Neural progenitor cell (in vitro differentiated cells): ENCODE measurements around the gene DQX1. TPM values are rescaled to one million over a fixed set of nuclear protein-coding genes. Genes with fewer than 3 reads are reported as not detected.
A peak's percentile ranks its signal among the peaks of the same experiment; 100 is the strongest.
"Not testable (repeated sequence)": the region's sequence is repeated elsewhere in the genome, so short reads cannot be mapped to it uniquely, and the experiment has no call there.

Experiments
- DNase-seq: peaks from one replicate; pipeline ENCODE4 v3.0.0-alpha.2; 2016; ENCODE audit warnings: low spot score
- H2AFZ ChIP-seq: fragments of 200-600 bp; sonication (generic); replicated peaks from 2 replicates; pipeline ENCODE4 v1.6.1; 2016; ENCODE audit warnings: antibody characterized with exemption
- H3F3A ChIP-seq: fragments of 200-600 bp; sonication (generic); 2 replicates; pipeline ENCODE4 v1.6.1; 2016; ENCODE audit warnings: antibody characterized with exemption, low read depth
- H3K27ac ChIP-seq: fragments of 200-600 bp; sonication (generic); 2 replicates; pipeline ENCODE4 v1.5.1; 2016; ENCODE audit warnings: mild to moderate bottlenecking
- H3K27me3 ChIP-seq: fragments of 200-600 bp; sonication (generic); 2 replicates; pipeline ENCODE4 v1.6.1; 2016; ENCODE audit warnings: mild to moderate bottlenecking, moderate library complexity
- H3K36me3 ChIP-seq: fragments of 200-600 bp; sonication (generic); 2 replicates; pipeline ENCODE4 v1.5.1; 2016
- H3K4me1 ChIP-seq: fragments of 200-600 bp; sonication (generic); 2 replicates; pipeline ENCODE4 v1.6.1; 2016; ENCODE audit warnings: mixed run types
- H3K4me2 ChIP-seq: fragments of 200-600 bp; sonication (generic); 2 replicates; pipeline ENCODE4 v1.6.1; 2016
- H3K4me3 ChIP-seq: fragments of 200-600 bp; sonication (generic); 2 replicates; pipeline ENCODE4 v1.5.1; 2016
- H3K79me2 ChIP-seq: fragments of 200-600 bp; sonication (generic); 2 replicates; pipeline ENCODE4 v1.6.1; 2016; ENCODE audit warnings: low read depth
- H3K9ac ChIP-seq: fragments of 200-600 bp; sonication (generic); 2 replicates; pipeline ENCODE4 v1.6.1; 2016
- H3K9me3 ChIP-seq: fragments of 200-600 bp; sonication (generic); 2 replicates; pipeline ENCODE4 v1.5.1; 2016; ENCODE audit warnings: low read depth
- H4K20me1 ChIP-seq: fragments of 200-600 bp; sonication (generic); 2 replicates; pipeline ENCODE4 v1.6.1; 2016; ENCODE audit warnings: low read depth
- H3K27ac Mint-ChIP-seq: 3 replicates; pipeline ENCODE4 v1.8.0; 2021; ENCODE audit warnings: mixed read lengths
- H3K27me3 Mint-ChIP-seq: 2 replicates; pipeline ENCODE4 v1.8.0; 2022; ENCODE audit warnings: low read depth, mild to moderate bottlenecking, inconsistent platforms, moderate library complexity, mixed read lengths; ENCODE audit not compliant: insufficient read depth
- H3K36me3 Mint-ChIP-seq: 3 replicates; pipeline ENCODE4 v1.8.0; 2021; ENCODE audit warnings: mixed read lengths
- H3K4me1 Mint-ChIP-seq: 3 replicates; pipeline ENCODE4 v1.8.0; 2021; ENCODE audit warnings: mixed read lengths
- H3K4me3 Mint-ChIP-seq: 3 replicates; pipeline ENCODE4 v1.8.0; 2021; ENCODE audit warnings: mild to moderate bottlenecking, moderate library complexity, mixed read lengths
- H3K9me3 Mint-ChIP-seq: 3 replicates; pipeline ENCODE4 v1.8.0; 2020; ENCODE audit warnings: mixed read lengths
- EZH2 ChIP-seq: fragments of 200-600 bp; sonication (generic); IDR thresholded peaks from 2 replicates; pipeline ENCODE4 v1.6.1; 2017; ENCODE audit warnings: antibody characterized with exemption, mild to moderate bottlenecking, moderate library complexity
- EZH2phosphoT487 ChIP-seq: fragments of 200-600 bp; sonication (generic); IDR thresholded peaks from 2 replicates; pipeline ENCODE4 v1.6.1; 2017; ENCODE audit warnings: antibody characterized with exemption
- total RNA-seq: library from RNA; depleted of rRNA; stranded (reverse); fragments of >200 nt; gene quantifications from 2 replicates; pipeline ENCODE4 v1.2.3, GENCODE V29; 2015; ENCODE audit warnings: low replicate concordance
- TF ChIP-seq, protein P1 (sequence below): fragments of 200-600 bp; sonication (generic); IDR thresholded peaks from 2 replicates; pipeline ENCODE4 v1.5.1; 2017; ENCODE audit warnings: antibody characterized with exemption, mild to moderate bottlenecking

DQX1 gene
- total RNA-seq, 1 donor from 2014 or later: 0.11 TPM

DNA sequence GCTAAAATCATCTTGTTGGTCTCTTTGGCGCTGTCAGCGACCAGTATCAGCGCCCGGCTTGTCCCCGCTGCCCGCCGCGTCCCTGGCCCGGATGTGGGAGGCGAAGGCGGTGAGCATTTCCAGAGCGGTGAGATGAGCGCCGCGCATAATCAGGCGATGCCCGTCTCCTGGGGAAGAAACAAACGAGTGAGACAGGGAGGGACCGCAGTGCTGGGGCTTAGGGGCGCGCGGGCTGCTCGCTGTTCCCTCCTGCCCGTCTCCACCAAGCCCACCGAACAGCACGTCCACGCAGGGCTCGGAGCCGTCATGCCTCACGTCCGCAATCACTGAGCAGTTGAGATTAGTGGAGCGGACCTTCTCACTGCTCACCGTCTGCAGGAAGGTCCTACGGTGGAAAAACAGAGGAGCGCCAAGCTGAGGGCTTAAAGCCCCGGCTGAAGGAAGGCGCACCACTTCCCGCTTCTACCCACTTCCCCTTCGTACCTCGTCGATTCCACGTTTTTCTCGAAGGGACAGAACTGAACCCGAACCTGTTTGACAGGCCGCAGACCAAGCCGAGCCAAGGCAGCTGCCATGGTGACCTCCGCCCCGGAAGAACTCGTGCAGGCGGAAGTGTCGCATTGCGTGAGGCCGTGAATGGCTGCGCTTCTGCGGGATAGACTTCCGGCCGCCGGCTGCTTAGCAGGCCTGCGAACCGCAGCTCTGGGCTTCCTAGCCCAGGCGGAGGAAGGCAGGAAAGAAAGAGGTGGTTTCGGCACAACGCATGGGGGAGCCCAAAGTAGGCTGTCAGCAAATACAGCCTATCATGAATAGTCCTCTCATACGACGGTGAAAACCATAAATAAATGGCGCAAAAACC, 53.7 kb downstream of the DQX1 start, which contains the start of gene MRPL53:
TSS of gene MRPL53 (minus strand) at position 595 of the 859 bp plus-strand sequence. CDS start at position 575, 20 bp downstream.
- TF ChIP-seq, protein P1, sequence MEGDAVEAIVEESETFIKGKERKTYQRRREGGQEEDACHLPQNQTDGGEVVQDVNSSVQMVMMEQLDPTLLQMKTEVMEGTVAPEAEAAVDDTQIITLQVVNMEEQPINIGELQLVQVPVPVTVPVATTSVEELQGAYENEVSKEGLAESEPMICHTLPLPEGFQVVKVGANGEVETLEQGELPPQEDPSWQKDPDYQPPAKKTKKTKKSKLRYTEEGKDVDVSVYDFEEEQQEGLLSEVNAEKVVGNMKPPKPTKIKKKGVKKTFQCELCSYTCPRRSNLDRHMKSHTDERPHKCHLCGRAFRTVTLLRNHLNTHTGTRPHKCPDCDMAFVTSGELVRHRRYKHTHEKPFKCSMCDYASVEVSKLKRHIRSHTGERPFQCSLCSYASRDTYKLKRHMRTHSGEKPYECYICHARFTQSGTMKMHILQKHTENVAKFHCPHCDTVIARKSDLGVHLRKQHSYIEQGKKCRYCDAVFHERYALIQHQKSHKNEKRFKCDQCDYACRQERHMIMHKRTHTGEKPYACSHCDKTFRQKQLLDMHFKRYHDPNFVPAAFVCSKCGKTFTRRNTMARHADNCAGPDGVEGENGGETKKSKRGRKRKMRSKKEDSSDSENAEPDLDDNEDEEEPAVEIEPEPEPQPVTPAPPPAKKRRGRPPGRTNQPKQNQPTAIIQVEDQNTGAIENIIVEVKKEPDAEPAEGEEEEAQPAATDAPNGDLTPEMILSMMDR: no peak
- TF ChIP-seq EZH2 (no peak), EZH2phosphoT487 (peak; percentile 26)
- peaks cover 13% of the 10 kb centered on the region for H3K36me3 Mint-ChIP-seq

DNA sequence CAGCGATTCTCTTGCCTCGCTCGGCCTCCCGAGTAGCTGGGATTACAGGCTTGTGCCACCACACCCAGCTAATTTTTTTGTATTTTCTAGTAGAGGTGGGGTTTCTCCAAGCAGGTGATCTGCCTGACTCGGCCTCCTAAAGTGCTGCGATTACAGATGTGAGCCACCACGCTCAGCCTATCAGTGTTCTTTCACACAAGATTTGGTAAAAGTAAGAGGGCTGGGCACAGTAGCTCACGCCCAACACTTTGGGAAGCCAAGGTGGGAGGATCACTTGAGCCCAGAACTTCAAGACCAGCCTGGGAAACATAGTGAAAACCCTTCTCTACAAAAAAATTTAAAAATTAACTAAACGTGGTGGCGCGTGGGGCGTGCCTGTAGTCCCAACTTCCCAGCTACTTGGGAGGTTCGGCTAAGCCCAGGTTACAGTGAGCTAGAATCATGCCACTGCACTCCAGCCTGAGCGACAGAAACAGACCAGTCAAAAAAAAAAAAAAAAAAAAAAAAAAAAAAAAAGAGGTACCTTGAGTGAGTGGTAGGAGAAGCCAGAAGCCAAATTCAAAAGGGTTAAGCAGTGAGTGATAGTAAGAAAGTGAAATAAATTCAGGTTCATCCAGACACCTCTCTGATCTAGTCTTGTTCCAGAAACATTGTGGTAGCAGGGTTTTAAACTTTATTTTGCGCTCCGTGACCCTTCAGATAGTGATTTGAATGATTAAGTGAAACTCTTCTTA, 54.5 kb downstream of the DQX1 start:
- peak overlapping the region; percentile 97 for H3K4me2 ChIP-seq
- DNase-seq: no peak
- Mint-ChIP-seq H3K36me3 (peaks cover 12% of the 10 kb centered on the region), H3K27ac (peak overlapping the region; percentile 98), H3K9me3 (no peaks in the 10 kb centered on the region), H3K4me3 (peak overlapping the region; percentile 97), H3K27me3 (peaks cover 9% of the 10 kb centered on the region), H3K4me1 (peaks cover 15% of the 10 kb centered on the region)
- H3K36me3 ChIP-seq: no peaks in the 10 kb centered on the region
- H3K4me3 ChIP-seq: peak overlapping the region; percentile 63
- peaks cover 4% of the 10 kb centered on the region for H3K79me2 ChIP-seq
- no peak overlapping the region for H2AFZ ChIP-seq
- H3K9me3 ChIP-seq: no peaks in the 10 kb centered on the region
- peaks cover 11% of the 10 kb centered on the region for H3K4me1 ChIP-seq
- H3K27me3 ChIP-seq: no peaks in the 10 kb centered on the region
- H3F3A ChIP-seq: peaks cover 33% of the 10 kb centered on the region
- TF ChIP-seq EZH2phosphoT487: no peak
- TF ChIP-seq, protein P1: no peak
- no peak for TF ChIP-seq EZH2
- H3K9ac ChIP-seq: peak overlapping the region; percentile 19
- H4K20me1 ChIP-seq: no peaks in the 10 kb centered on the region
- H3K27ac ChIP-seq: peak overlapping the region; percentile 75

More for the DNA sequence above, 53.7 kb downstream of the DQX1 start, which contains the start of gene MRPL53:
- H3K4me3 Mint-ChIP-seq: peak within 1 kb of the TSS; percentile 97
- no peaks in the 10 kb centered on the region for H4K20me1 ChIP-seq
- H3K27me3 Mint-ChIP-seq: peaks cover 9% of the 10 kb centered on the region
- H3K9me3 Mint-ChIP-seq: no peaks in the 10 kb centered on the region
- H3K9ac ChIP-seq: peak within 1 kb of the TSS; percentile 19
- peak within 1 kb of the TSS; percentile 97 for H3K4me2 ChIP-seq
- peaks cover 15% of the 10 kb centered on the region for H3K4me1 Mint-ChIP-seq
- peaks cover 11% of the 10 kb centered on the region for H3K4me1 ChIP-seq
- no peaks in the 10 kb centered on the region for H3K9me3 ChIP-seq
- H2AFZ ChIP-seq: peak within 1 kb of the TSS; percentile 74
- peak within 1 kb of the TSS; percentile 98 for H3K27ac Mint-ChIP-seq
- peak within 1 kb of the TSS; percentile 63 for H3K4me3 ChIP-seq
- H3K36me3 ChIP-seq: no peaks in the 10 kb centered on the region
- H3K27ac ChIP-seq: peak within 1 kb of the TSS; percentile 75
- peaks cover 4% of the 10 kb centered on the region for H3K79me2 ChIP-seq
- peak; percentile 96 for DNase-seq
- no peaks in the 10 kb centered on the region for H3K27me3 ChIP-seq
- H3F3A ChIP-seq: peaks cover 30% of the 10 kb centered on the region

DNA sequence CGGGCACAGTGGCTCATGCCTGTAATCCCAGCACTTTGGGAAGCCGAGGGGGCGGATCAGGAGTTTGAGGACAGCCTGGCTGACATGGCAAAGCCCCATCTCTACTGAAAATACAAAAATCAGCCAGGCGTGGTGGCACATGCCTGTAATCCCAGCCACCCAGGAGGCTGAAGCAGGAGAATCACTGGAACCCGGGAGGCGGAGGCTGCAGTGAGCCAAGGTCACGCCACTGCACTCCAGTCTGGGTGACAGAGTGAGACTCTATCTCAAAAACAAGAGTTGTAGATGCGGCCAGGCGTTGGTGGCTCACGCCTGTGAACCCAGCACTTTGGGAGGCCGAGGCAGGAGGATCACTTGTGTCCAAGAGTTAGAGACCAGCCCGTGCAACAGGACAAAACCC, 55.3 kb downstream of the DQX1 start:
- Mint-ChIP-seq H3K4me1 (peaks cover 17% of the 10 kb centered on the region), H3K4me3 (peak overlapping the region; percentile 72), H3K36me3 (peaks cover 11% of the 10 kb centered on the region)
- not testable (repeated sequence) for H3K9ac ChIP-seq, H3K27ac ChIP-seq, H3K27me3 Mint-ChIP-seq, H3K79me2 ChIP-seq, H3K36me3 ChIP-seq, H2AFZ ChIP-seq, H3K27ac Mint-ChIP-seq, DNase-seq, H3K4me2 ChIP-seq, H3K4me3 ChIP-seq, H3K9me3 ChIP-seq, H3K27me3 ChIP-seq, H4K20me1 ChIP-seq, H3K9me3 Mint-ChIP-seq
- Histone ChIP-seq H3K4me1 (peaks cover 11% of the 10 kb centered on the region), H3F3A (peaks cover 33% of the 10 kb centered on the region)

Other genes starting within 250 kb of the DQX1 start
- gene SLC4A5, start 182.8 kb downstream of the DQX1 start, total RNA-seq: 1.7 and 2.0 TPM in 2 replicates
- 100 and 134 TPM in 2 replicates for gene DCTN1, start 145.9 kb downstream of the DQX1 start, total RNA-seq
- gene C2orf81, start 104.6 kb downstream of the DQX1 start, total RNA-seq: 1.8 and 6.0 TPM in 2 replicates
- 88.1 and 138 TPM in 2 replicates for gene WDR54, start 104.5 kb downstream of the DQX1 start, total RNA-seq
- 11.4 and 40.0 TPM in 2 replicates for gene RTKN, start 84.3 kb downstream of the DQX1 start, total RNA-seq
- 8.7 and 15.9 TPM in 2 replicates for gene INO80B, start 71.1 kb downstream of the DQX1 start, total RNA-seq
- gene WBP1, start 67.8 kb downstream of the DQX1 start, total RNA-seq: 38.2 and 132 TPM in 2 replicates
- 32.0 and 68.3 TPM in 2 replicates for gene MOGS, start 60.8 kb downstream of the DQX1 start, total RNA-seq
- 9.8 and 22.5 TPM in 2 replicates for gene MRPL53, start 53.6 kb downstream of the DQX1 start, total RNA-seq
- 12.0 and 22.3 TPM in 2 replicates for gene CCDC142, start 43.2 kb downstream of the DQX1 start, total RNA-seq
- gene TTC31, start 43.1 kb downstream of the DQX1 start, total RNA-seq: 22.6 and 41.1 TPM in 2 replicates
- gene LBX2, start 26.6 kb downstream of the DQX1 start, total RNA-seq: 0.12 TPM in 1 of 2 replicates, not detected in the other
- gene PCGF1, start 18.5 kb downstream of the DQX1 start, total RNA-seq: 10.9 and 13.8 TPM in 2 replicates
- not detected in 2 replicates for gene TLX2, start 11.8 kb downstream of the DQX1 start, total RNA-seq
- 47.9 and 73.7 TPM in 2 replicates for gene AUP1, start 3.5 kb upstream of the DQX1 start, total RNA-seq
- 18.5 and 28.4 TPM in 2 replicates for gene HTRA2, start 3.7 kb upstream of the DQX1 start, total RNA-seq
- 24.2 and 39.1 TPM in 2 replicates for gene LOXL3, start 27.7 kb upstream of the DQX1 start, total RNA-seq
- gene DOK1, start 28.5 kb upstream of the DQX1 start, total RNA-seq: 3.4 and 13.2 TPM in 2 replicates
- gene M1AP, start 122.1 kb upstream of the DQX1 start, total RNA-seq: 0.75 and 3.7 TPM in 2 replicates
- gene SEMA4F, start 128.0 kb upstream of the DQX1 start, total RNA-seq: 3.5 and 11.3 TPM in 2 replicates